Stimulated activated CD4-positive, alpha-beta T cell treated with anti-CD3 and anti-CD28 coated beads, Interleukin-1b, Interleukin-23, amount 100 ng/mL, for 48 hours (primary cell): Measurements from ENCODE around the gene EPS8L3.
"Not testable (repeated sequence)": the region's sequence is repeated elsewhere in the genome, so short reads cannot be mapped to it uniquely, and the experiment has no call there.

Experiments used
- DNase-seq: peaks from one replicate; pipeline ENCODE4 v3.0.0-alpha.2; 2020

The EPS8L3 gene

GRCh38 chr1:109762039-109762585, 1.6 kb downstream of the EPS8L3 start:
- DNase-seq = no peak

- DNase-seq = no peak
These were observed 2.3 kb downstream of the EPS8L3 start for GRCh38 chr1:109761227-109762038.

GRCh38 chr1:109760581-109761226, 3.0 kb downstream of the EPS8L3 start:
- DNase-seq = no peak

GRCh38 chr1:109759513-109760334, 4.0 kb downstream of the EPS8L3 start:
- no peak for DNase-seq

- DNase-seq = no peak
These were observed 5.6 kb downstream of the EPS8L3 start for GRCh38 chr1:109757936-109758786.

- DNase-seq = no peak
These were observed 6.7 kb downstream of the EPS8L3 start for GRCh38 chr1:109756848-109757521.

GRCh38 chr1:109756325-109756724, 7.4 kb downstream of the EPS8L3 start:
- not testable (repeated sequence) for DNase-seq

GRCh38 chr1:109754738-109755137, 9.0 kb downstream of the EPS8L3 start:
- no peak for DNase-seq

GRCh38 chr1:109751531-109752260, 12.0 kb downstream of the EPS8L3 start:
- DNase-seq = no peak

- DNase-seq = no peak
These were observed 12.8 kb downstream of the EPS8L3 start for GRCh38 chr1:109750920-109751319.

GRCh38 chr1:109750241-109750882, 13.4 kb downstream of the EPS8L3 start:
- DNase-seq = no peak

- DNase-seq = no peak
These were observed 14.5 kb downstream of the EPS8L3 start for GRCh38 chr1:109749221-109749620.

- not testable (repeated sequence) for DNase-seq
These were observed 15.4 kb downstream of the EPS8L3 start for GRCh38 chr1:109748311-109748710.

GRCh38 chr1:109740615-109741373, 22.9 kb downstream of the EPS8L3 start, which contains the start of gene GSTM3:
TSS of gene GSTM3 (minus strand) at chr1:109741038. CDS start at chr1:109740287, 751 bp downstream.
- no peak for DNase-seq

- DNase-seq = peak; percentile 78
These were observed 23.7 kb downstream of the EPS8L3 start for GRCh38 chr1:109739738-109740614.

GRCh38 chr1:109733236-109733870, 30.4 kb downstream of the EPS8L3 start:
- DNase-seq = no peak

- no peak for DNase-seq
These were observed 31.3 kb downstream of the EPS8L3 start for GRCh38 chr1:109732390-109732881.

GRCh38 chr1:109730666-109731065, 33.1 kb downstream of the EPS8L3 start:
- DNase-seq = no peak
